Renal cortical epithelial cell (primary cell): Measurements from ENCODE around the gene NRG3. TPM values are rescaled to one million over a fixed set of nuclear protein-coding genes. Genes with fewer than 3 reads are reported as not detected.
"Not testable (repeated sequence)": the region's sequence is repeated elsewhere in the genome, so short reads cannot be mapped to it uniquely, and the experiment has no call there.

Source experiments
- DNase-seq: peaks from one replicate; pipeline ENCODE4 v3.0.0-alpha.2; 2011; ENCODE audit warnings: low read depth
- total RNA-seq: library from RNA; depleted of rRNA; stranded (reverse); fragments of >200 nt; gene quantifications from 2 replicates; pipeline ENCODE4 v1.2.3, GENCODE V29; 2014

NRG3 gene
- total RNA-seq, 1 donor from 2014 or later: 0.05 TPM

GRCh38 chr10:81957976-81958375 lies 83.0 kb downstream of the NRG3 start:
- DNase-seq: peak; percentile 57

GRCh38 chr10:81959016-81959415 lies 84.0 kb downstream of the NRG3 start:
- DNase-seq: no peak

- no peak for DNase-seq
Observed at GRCh38 chr10:81961451-81962184, 86.6 kb downstream of the NRG3 start.

GRCh38 chr10:81963606-81964005 lies 88.6 kb downstream of the NRG3 start:
- DNase-seq: no peak

DNA sequence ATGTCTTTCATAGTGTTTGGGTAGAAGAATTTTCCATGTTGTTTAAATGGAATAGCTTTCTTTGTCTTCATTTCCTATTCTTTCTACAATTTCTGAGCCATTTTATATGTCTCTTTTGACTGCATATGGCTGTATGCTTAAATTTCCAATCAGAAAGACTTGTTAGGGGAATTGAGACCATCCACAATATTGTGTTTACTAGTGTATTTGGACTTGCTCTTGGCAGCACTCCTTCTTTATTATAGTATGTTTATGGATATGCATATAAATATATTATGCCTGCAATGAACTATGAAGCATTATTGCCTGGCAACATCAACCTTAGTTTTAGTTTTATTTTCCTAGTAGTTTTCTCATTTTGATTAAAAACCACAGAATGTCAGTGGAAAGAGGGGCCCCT lies 92.7 kb downstream of the NRG3 start:
- no peak for DNase-seq

DNA sequence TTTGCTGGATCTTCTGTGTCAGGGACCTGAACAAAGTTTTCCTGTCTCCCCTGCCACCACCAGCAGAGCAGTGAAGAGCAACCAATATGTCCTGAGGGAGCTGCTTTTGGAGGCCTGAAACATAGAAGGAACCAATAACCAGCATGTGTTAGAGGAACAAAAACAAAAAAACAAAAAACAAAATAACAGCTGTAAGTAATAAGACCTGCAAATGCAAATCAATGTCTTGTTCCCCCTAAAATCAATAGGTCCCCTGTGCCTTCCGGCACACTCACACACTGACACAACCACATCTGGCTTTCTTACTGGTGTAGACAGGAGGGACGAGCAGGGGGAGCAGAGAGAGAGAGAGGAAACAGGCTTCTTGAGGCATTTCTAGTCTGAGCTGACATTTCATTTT lies 94.1 kb downstream of the NRG3 start:
- no peak for DNase-seq

DNA sequence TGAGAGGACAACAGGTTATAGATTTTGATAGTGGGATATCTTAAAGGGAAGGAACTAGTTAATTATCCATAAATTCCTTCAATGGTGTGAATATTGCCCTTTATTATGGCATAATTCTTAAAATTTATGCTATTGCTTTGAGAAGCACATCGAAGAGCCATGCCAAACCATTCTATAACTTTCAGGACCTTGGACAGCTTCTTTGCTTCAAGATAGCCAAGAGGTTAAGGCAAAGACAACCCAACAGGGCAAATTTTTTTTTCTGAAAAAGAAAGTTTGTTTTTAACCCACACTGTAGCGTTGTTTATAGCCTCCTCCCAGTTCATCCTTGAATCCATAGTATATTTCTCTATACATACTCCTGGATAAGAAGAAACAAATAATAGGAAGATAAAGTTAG lies 103.2 kb downstream of the NRG3 start:
- DNase-seq: peak; percentile 34

GRCh38 chr10:81981724-81982123 lies 106.7 kb downstream of the NRG3 start:
- DNase-seq: no peak

DNA sequence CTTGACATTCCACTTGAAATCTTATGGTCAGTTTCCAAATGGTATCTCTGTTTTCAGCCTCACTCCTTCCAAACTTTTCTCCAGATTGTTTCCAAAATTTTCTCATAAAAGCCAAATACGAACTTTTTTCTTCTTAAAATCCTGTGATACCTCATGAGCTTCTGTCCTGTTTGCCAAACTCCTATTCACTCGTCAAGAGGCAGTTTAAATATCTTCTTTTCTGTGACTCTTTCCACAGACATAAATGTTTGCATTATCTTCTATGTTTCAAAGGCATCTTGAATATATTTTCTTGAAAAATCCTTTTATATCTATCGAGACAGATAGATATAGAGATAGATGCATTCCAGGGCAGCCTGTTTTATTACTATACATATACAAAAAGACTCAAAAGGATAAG lies 109.4 kb downstream of the NRG3 start:
- no peak for DNase-seq

DNA sequence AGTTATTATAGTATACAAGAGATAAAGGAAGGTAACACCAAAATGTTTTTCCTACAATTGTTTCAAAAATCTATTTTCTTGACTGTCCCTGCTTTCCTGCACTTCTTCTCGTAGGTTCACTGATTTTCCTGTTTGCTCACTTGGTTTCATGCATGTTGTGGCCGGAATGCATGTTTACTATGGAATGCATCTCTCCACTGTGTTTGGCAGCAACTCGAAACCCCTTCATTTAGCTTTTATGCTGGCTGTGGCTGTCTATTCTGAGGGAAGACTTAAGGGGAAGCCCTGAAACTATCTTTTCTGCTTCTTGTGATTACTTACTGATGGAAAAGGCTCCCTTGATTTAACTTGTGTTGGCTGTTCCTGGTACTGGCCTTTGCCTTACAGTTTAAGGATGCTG lies 120.3 kb downstream of the NRG3 start:
- DNase-seq: no peak

- DNase-seq: no peak
Observed at GRCh38 chr10:81996927-81997326, 121.9 kb downstream of the NRG3 start.

GRCh38 chr10:82020999-82021398 lies 146.0 kb downstream of the NRG3 start:
- DNase-seq: no peak

- no peak for DNase-seq
Observed at GRCh38 chr10:82027711-82028110, 152.7 kb downstream of the NRG3 start.

DNA sequence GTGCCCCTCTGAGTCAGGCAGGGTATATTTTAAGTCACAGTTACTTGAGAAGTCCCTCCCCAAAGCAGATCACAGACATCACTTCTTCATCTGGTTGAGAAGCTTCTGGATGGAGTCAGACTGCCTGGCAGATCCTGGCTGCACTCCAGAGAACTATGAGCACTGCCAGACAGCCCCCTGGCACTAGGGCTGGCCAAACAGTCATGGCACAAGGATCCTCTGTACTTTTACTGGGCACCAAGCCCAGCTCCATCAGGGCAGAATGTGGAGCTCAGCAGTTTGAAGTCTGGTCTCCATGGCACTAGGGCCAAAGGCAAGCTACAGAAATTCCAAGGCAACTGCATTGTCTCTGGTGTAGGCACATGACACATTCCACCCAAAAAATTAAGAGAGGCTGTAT lies 162.1 kb downstream of the NRG3 start:
- peak; percentile 2 for DNase-seq

- no peak for DNase-seq
Observed at GRCh38 chr10:82038587-82038986, 163.6 kb downstream of the NRG3 start.

DNA sequence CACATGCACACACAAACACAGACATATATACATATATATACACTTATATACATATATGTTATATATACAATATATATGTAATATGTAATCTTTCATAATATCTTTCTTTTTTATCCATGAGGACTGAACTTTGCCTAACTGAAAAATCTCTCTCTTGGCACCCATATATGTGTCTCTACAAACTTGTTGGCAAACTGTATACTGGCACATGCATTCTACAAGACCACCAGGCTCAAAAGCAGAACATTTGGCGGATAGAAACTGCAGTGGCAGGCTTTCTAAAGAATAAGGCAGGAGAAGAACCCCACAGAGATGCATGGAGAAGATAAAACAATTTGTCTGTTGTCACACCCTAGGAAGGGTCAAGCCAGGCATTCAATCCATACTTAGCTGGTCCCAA lies 165.3 kb downstream of the NRG3 start:
- no peak for DNase-seq

DNA sequence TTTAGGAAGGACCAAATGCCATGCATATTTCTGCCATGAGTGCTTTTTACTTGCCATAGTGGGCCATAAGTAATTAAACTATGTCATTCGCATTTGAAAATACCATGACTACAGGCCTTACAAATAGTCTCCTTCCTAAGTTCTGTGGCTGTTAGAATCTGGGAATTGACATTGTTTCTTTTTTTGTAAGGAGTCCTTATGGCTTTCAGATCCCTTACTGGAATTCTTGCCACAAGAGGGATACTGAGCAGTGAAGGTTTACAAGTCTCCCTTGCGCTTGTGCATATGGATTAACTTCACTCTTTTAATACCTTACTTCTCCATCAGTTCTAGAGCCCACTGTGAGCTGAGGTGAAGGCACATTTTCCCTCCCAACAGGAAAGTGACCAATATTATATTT lies 166.0 kb downstream of the NRG3 start:
- peak; percentile 0 for DNase-seq

DNA sequence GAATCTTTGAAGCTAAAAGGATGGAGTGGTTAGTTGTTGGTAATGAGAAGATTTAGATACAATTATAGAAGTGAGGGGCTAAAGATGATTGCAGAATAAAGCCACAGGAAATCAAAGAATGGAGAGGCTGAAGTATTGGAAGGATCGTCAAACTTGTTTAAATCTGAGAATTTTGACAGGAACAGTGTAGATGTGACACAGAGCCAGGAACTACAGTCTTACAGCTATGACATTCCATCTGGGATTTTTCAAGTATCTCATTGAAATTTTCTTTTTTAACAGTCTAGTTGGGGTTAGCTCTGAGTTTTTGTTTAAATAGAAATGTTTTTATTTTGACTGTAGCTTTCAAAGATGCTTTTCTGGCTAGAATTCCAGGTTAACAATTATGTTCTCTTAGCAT lies 181.4 kb downstream of the NRG3 start:
- no peak for DNase-seq

DNA sequence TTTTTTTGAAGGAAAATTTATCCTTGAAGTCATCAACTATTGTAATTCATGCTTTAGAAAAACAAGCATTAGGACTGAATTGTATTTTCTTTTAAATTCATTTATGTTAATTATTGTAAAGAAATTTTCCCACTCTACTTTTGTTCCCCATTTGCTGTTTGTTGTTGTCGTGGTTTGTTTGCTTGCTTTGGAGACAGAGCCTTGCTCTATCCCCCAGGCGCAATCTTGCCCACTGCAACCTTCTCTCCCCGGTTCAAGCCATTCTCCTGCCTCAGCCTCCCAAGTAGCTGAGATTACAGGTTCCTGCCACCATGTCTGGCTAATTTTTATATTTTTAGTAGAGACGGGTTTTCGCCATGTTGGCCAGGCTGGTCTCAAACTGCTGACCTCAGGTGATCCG lies 192.2 kb downstream of the NRG3 start:
- DNase-seq: not testable (repeated sequence)

DNA sequence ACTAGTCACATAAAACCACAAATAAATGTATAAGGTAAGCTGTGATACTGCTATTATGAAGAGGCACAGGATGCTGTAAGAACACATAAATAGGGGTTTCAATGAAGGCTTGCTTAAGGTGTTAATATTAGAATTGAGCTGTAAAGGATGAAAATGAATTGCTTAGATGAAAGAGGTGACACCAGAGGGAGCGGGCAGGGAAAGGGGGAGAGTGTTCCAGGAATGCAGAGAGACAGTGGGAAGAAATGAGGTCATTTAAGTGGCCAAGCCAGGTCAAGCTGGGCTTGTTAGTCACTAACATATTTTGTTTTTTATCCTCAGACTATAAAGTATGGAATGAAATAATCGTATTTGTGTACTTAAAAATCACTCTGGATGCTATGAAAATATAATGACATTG lies 193.5 kb downstream of the NRG3 start:
- no peak for DNase-seq

DNA sequence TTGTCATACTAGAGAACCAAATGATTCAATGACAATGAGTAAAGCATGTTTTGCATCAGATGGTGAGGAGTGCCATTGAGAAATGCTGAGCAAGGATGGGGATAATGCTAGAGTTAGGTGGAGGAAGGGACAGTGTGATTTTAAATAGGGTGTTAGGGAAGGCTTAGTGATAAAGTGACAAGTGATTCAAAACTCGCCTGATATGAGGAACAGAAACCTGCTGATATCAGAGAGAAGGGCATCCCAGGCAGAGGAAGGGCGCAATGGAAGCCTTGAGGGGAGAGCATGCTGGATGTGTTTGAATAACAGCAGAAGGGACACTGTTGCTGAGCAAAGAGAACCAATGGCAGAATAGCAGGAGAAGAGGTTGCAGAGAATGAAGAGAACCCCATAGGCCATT lies 196.2 kb downstream of the NRG3 start:
- no peak for DNase-seq

GRCh38 chr10:82072124-82072523 lies 197.1 kb downstream of the NRG3 start:
- no peak for DNase-seq

DNA sequence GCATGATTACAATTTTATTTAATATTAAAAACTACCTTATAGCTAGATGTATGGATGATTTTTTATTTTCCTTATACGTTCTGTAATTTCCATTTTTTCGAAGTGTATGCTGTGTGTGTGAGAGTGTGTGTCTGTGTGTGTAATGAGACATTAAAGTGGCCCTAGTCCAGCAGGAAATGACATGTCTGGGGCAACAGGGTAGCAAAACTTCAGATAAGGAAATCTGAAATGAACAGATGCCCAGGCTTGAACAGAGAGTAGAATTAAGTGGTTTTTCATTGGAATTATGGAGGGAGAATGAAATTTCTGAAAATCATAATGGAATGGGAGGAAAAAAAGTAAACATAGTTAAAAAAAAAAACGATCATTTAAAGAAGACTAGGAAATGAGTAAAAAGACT lies 200.6 kb downstream of the NRG3 start:
- no peak for DNase-seq

- DNase-seq: no peak
Observed at GRCh38 chr10:82084496-82084895, 209.5 kb downstream of the NRG3 start.
